ENCODE data around the gene INPPL1. TPM values are rescaled to one million over a fixed set of nuclear protein-coding genes. Genes with fewer than 3 reads are reported as not detected.
A peak's percentile ranks its signal among the peaks of the same experiment; 100 is the strongest.
"Not testable (repeated sequence)": the region's sequence is repeated elsewhere in the genome, so short reads cannot be mapped to it uniquely, and the experiment has no call there.

The INPPL1 gene
- total and polyA plus RNA-seq, 4 donors: 66.3 to 199 (median 91.6) TPM

- Histone ChIP-seq H3K36me3 (ENCODE audit: control insufficient read depth in 4 of 4, insufficient read depth in 4 of 4, low read length in 4 of 4) (no peaks in the 10 kb centered on the region), H3K4me1 (ENCODE audit: control insufficient read depth in 5 of 5, insufficient read depth in 5 of 5, low read length in 5 of 5) (no peaks in the 10 kb centered on the region), H3K27ac (ENCODE audit: low read depth in 1 of 2, low read length in 1 of 2) (no peak overlapping the region), H3K9ac (ENCODE audit: insufficient read depth in 1 of 2, low read length in 2 of 2) (no peak overlapping the region), H3K9me3 (ENCODE audit: control insufficient read depth in 4 of 4, insufficient read depth in 3 of 4, low read length in 3 of 4) (peaks cover 0 to 5% (median 3%) of the 10 kb centered on the region in 4 donors), H3K4me3 (no peak overlapping the region), H3K27me3 (ENCODE audit: control insufficient read depth in 3 of 3, insufficient read depth in 3 of 3, low read length in 2 of 3) (no peaks in the 10 kb centered on the region)
- DNase-seq (no peak), ATAC-seq (ENCODE audit: insufficient read depth, low FRiP score) (no peak)
- TF ChIP-seq CTCF (IDR thresholded peaks at IDR 0.05; ENCODE audit: control extremely low read depth, extremely low read depth): no peak
Measured at GRCh38 chr11:72204886-72205285, 19.7 kb upstream of the INPPL1 start.

DNA sequence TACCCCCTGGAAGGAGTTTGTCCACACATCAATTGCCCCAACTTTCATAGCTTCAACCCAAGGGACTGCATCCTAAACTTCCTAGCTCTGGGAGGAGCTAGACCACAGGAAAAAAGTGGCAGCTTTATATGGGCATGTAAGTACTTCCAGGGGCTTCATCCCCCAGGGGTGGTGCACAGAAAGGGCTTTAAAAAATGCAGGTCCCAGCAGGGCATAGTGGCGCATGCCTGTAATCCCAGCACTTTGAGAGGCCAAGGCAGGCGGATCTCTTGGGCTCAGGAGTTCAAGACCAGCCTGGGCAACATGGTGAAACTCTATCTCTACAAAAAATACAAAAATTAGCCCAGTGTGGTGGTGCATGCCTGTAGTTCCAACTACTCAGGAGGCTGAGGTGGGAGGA is 17.8 kb upstream of the INPPL1 start:
- H3K9ac ChIP-seq (ENCODE audit: insufficient read depth in 1 of 2, low read length in 2 of 2); H3K27me3 ChIP-seq (ENCODE audit: control insufficient read depth in 3 of 3, insufficient read depth in 3 of 3, low read length in 2 of 3); H3K4me1 ChIP-seq (ENCODE audit: control insufficient read depth in 5 of 5, insufficient read depth in 5 of 5, low read length in 5 of 5); DNase-seq; H3K9me3 ChIP-seq (ENCODE audit: control insufficient read depth in 4 of 4, insufficient read depth in 3 of 4, low read length in 3 of 4); ATAC-seq (ENCODE audit: insufficient read depth, low FRiP score); H3K4me3 ChIP-seq; H3K36me3 ChIP-seq (ENCODE audit: control insufficient read depth in 4 of 4, insufficient read depth in 4 of 4, low read length in 4 of 4); H3K27ac ChIP-seq (ENCODE audit: low read depth in 1 of 2, low read length in 1 of 2): not testable (repeated sequence)
- 93 to 96% methylated on average over 2 of the region's 2 CpGs for WGBS, 2 donors

- no peaks in the 10 kb centered on the region for H3K4me1 ChIP-seq (ENCODE audit: control insufficient read depth in 5 of 5, insufficient read depth in 5 of 5, low read length in 5 of 5)
- DNase-seq (no peak), ATAC-seq (ENCODE audit: insufficient read depth, low FRiP score) (no peak)
- H3K9ac ChIP-seq (ENCODE audit: insufficient read depth in 1 of 2, low read length in 2 of 2): no peak overlapping the region
- peaks cover 0 to 8% (median 3%) of the 10 kb centered on the region in 4 donors for H3K9me3 ChIP-seq (ENCODE audit: control insufficient read depth in 4 of 4, insufficient read depth in 3 of 4, low read length in 3 of 4)
- peak overlapping the region in 1 of 2 donors; percentile 35 for H3K27ac ChIP-seq (ENCODE audit: low read depth in 1 of 2, low read length in 1 of 2)
- 54 to 73% methylated on average over 3 of the region's 3 CpGs for WGBS, 2 donors
- H3K4me3 ChIP-seq: no peak overlapping the region
- H3K36me3 ChIP-seq (ENCODE audit: control insufficient read depth in 4 of 4, insufficient read depth in 4 of 4, low read length in 4 of 4): no peaks in the 10 kb centered on the region
- no peak for TF ChIP-seq CTCF (IDR thresholded peaks at IDR 0.05; ENCODE audit: control extremely low read depth, extremely low read depth)
- H3K27me3 ChIP-seq (ENCODE audit: control insufficient read depth in 3 of 3, insufficient read depth in 3 of 3, low read length in 2 of 3): no peaks in the 10 kb centered on the region
Measured at GRCh38 chr11:72208281-72208680, 16.3 kb upstream of the INPPL1 start.

GRCh38 chr11:72209101-72209500 is 15.5 kb upstream of the INPPL1 start:
- H3K4me1 ChIP-seq (ENCODE audit: control insufficient read depth in 5 of 5, insufficient read depth in 5 of 5, low read length in 5 of 5): no peaks in the 10 kb centered on the region
- DNase-seq (no peak), ATAC-seq (ENCODE audit: insufficient read depth, low FRiP score) (no peak)
- H3K4me3 ChIP-seq: no peak overlapping the region
- H3K9ac ChIP-seq (ENCODE audit: insufficient read depth in 1 of 2, low read length in 2 of 2): no peak overlapping the region
- no peaks in the 10 kb centered on the region for H3K36me3 ChIP-seq (ENCODE audit: control insufficient read depth in 4 of 4, insufficient read depth in 4 of 4, low read length in 4 of 4)
- WGBS, 2 donors: 66 to 76% methylated on average over 4 of the region's 4 CpGs
- no peaks in the 10 kb centered on the region for H3K27me3 ChIP-seq (ENCODE audit: control insufficient read depth in 3 of 3, insufficient read depth in 3 of 3, low read length in 2 of 3)
- no peak for TF ChIP-seq CTCF (IDR thresholded peaks at IDR 0.05; ENCODE audit: control extremely low read depth, extremely low read depth)
- H3K27ac ChIP-seq (ENCODE audit: low read depth in 1 of 2, low read length in 1 of 2): no peak overlapping the region
- peaks cover 0 to 8% (median 3%) of the 10 kb centered on the region in 4 donors for H3K9me3 ChIP-seq (ENCODE audit: control insufficient read depth in 4 of 4, insufficient read depth in 3 of 4, low read length in 3 of 4)

Data from lung (tissue), 12 donors.